ENCODE results near the gene CCDC137. TPM values are rescaled to one million over a fixed set of nuclear protein-coding genes. Genes with fewer than 3 reads are reported as not detected.

The CCDC137 gene
- total RNA-seq, 2 donors from 2014 or later = 13.7 to 41.1 TPM

GRCh38 chr17:81662002-81662401, 4.5 kb upstream of the CCDC137 start:
- intact Hi-C loops (cut with DNase I) = no loop called here
- H3K27ac ChIP-seq = no peak overlapping the region
- DNase-seq = no peak
- no peaks in the 10 kb centered on the region for H3K27me3 ChIP-seq
- no peak overlapping the region for H3K9ac ChIP-seq (ENCODE audit: low read depth in 2 of 2, low read length in 2 of 2)
- no peak overlapping the region for H3K4me3 ChIP-seq
- H3K4me1 ChIP-seq = peaks cover 5% of the 10 kb centered on the region
- TF ChIP-seq CTCF (IDR thresholded peaks at IDR 0.05) = no peak
- H3K36me3 ChIP-seq = no peaks in the 10 kb centered on the region
- H3K9me3 ChIP-seq = no peaks in the 10 kb centered on the region

- Histone ChIP-seq H3K9me3 (no peaks in the 10 kb centered on the region), H3K36me3 (no peaks in the 10 kb centered on the region), H3K4me1 (peaks cover 16% of the 10 kb centered on the region), H3K27ac (no peak overlapping the region), H3K4me3 (no peak overlapping the region), H3K9ac (ENCODE audit: low read depth in 2 of 2, low read length in 2 of 2) (no peak overlapping the region), H3K27me3 (no peaks in the 10 kb centered on the region)
- TF ChIP-seq CTCF (IDR thresholded peaks at IDR 0.05) = no peak
- intact Hi-C loops (cut with DNase I) = no loop called here
- DNase-seq = no peak
Measured at GRCh38 chr17:81664051-81664470, 2.5 kb upstream of the CCDC137 start.

GRCh38 chr17:81665205-81666091, 1.1 kb upstream of the CCDC137 start:
- H3K9me3 ChIP-seq = no peaks in the 10 kb centered on the region
- no peaks in the 10 kb centered on the region for H3K27me3 ChIP-seq
- no peaks in the 10 kb centered on the region for H3K36me3 ChIP-seq
- H3K9ac ChIP-seq (ENCODE audit: low read depth in 2 of 2, low read length in 2 of 2) = peak overlapping the region; percentile 91 to 95
- DNase-seq = peak; percentile 36
- intact Hi-C loops (cut with DNase I) = no loop called here
- peak overlapping the region; percentile 76 for H3K27ac ChIP-seq
- H3K4me3 ChIP-seq = peak overlapping the region; percentile 97
- peaks cover 16% of the 10 kb centered on the region for H3K4me1 ChIP-seq
- no peak for TF ChIP-seq CTCF (IDR thresholded peaks at IDR 0.05)

GRCh38 chr17:81666092-81666341, 520 bp upstream of the CCDC137 start:
- peak; percentile 30 for DNase-seq
- Histone ChIP-seq H3K9me3 (no peaks in the 10 kb centered on the region), H3K4me3 (peak overlapping the region; percentile 97), H3K9ac (ENCODE audit: low read depth in 2 of 2, low read length in 2 of 2) (peak overlapping the region; percentile 91 to 95), H3K4me1 (peaks cover 16% of the 10 kb centered on the region), H3K27me3 (no peaks in the 10 kb centered on the region), H3K27ac (peak overlapping the region; percentile 76), H3K36me3 (no peaks in the 10 kb centered on the region)
- intact Hi-C loops (cut with DNase I) = no loop called here
- TF ChIP-seq CTCF (IDR thresholded peaks at IDR 0.05) = no peak

GRCh38 chr17:81667754-81668153, 1.2 kb downstream of the CCDC137 start:
- intact Hi-C loops (cut with DNase I) = no loop called here

More at GRCh38 chr17:81667754-81668153, 1.2 kb downstream of the CCDC137 start:
- Histone ChIP-seq H3K4me3 (no peak overlapping the region), H3K27ac (no peak overlapping the region), H3K9me3 (no peaks in the 10 kb centered on the region), H3K27me3 (no peaks in the 10 kb centered on the region), H3K36me3 (peaks cover 5% of the 10 kb centered on the region), H3K9ac (ENCODE audit: low read depth in 2 of 2, low read length in 2 of 2) (no peak overlapping the region), H3K4me1 (peaks cover 16% of the 10 kb centered on the region)
- no peak for DNase-seq
- TF ChIP-seq CTCF (IDR thresholded peaks at IDR 0.05) = no peak
